Trophoblast cell (in vitro differentiated cells and primary cell): ENCODE results near the gene STAT2.
"Not testable (repeated sequence)": the region's sequence is repeated elsewhere in the genome, so short reads cannot be mapped to it uniquely, and the experiment has no call there.

Experiments
- DNase-seq, 2 donors: peaks; one replicate each; pipeline ENCODE4 v3.0.0-alpha.2; 2016
- H2AFZ ChIP-seq: 2 replicates; pipeline ENCODE4 v1.6.1; 2013; ENCODE audit warnings: low read length, moderate library complexity, mild to moderate bottlenecking; ENCODE audit not compliant: insufficient read depth, poor library complexity
- H2AK5ac ChIP-seq: 2 replicates; pipeline ENCODE4 v1.6.1; 2013; ENCODE audit warnings: mild to moderate bottlenecking, low read length
- H2BK120ac ChIP-seq: 2 replicates; pipeline ENCODE4 v1.6.1; 2013; ENCODE audit warnings: low read length, mild to moderate bottlenecking, moderate library complexity; ENCODE audit not compliant: insufficient read depth, poor library complexity
- H2BK12ac ChIP-seq: 2 replicates; pipeline ENCODE4 v1.6.1; 2013; ENCODE audit warnings: mild to moderate bottlenecking, low read length, moderate library complexity
- H2BK5ac ChIP-seq: 2 replicates; pipeline ENCODE4 v1.6.1; 2013; ENCODE audit warnings: low read length, low read depth, moderate library complexity, mild to moderate bottlenecking; ENCODE audit not compliant: poor library complexity
- H3K14ac ChIP-seq: 2 replicates; pipeline ENCODE4 v1.6.1; 2013; ENCODE audit warnings: mild to moderate bottlenecking, low read length
- H3K18ac ChIP-seq: 2 replicates; pipeline ENCODE4 v1.6.1; 2013; ENCODE audit warnings: mild to moderate bottlenecking, low read length
- H3K23ac ChIP-seq: 2 replicates; pipeline ENCODE4 v1.6.1; 2013; ENCODE audit warnings: low read length
- H3K27ac ChIP-seq: 2 replicates; pipeline ENCODE4 v1.5.1; 2013; ENCODE audit warnings: low read depth, mild to moderate bottlenecking, inconsistent platforms, low read length, moderate library complexity
- H3K27me3 ChIP-seq: 2 replicates; pipeline ENCODE4 v1.6.1; 2013; ENCODE audit warnings: inconsistent platforms, mild to moderate bottlenecking, low read length, moderate library complexity; ENCODE audit not compliant: insufficient read depth
- H3K36me3 ChIP-seq, 2 experiments: 1 replicate in 1 of 2; 2 replicates in 1 of 2; pipeline ENCODE4 v1.6.1; 2013; ENCODE audit warnings: low read length in 2 of 2, mild to moderate bottlenecking in 2 of 2, moderate library complexity in 1 of 2; ENCODE audit not compliant: insufficient read depth in 2 of 2, control insufficient read depth in 1 of 2
- H3K4ac ChIP-seq: 2 replicates; pipeline ENCODE4 v1.6.1; 2013; ENCODE audit warnings: low read depth, mild to moderate bottlenecking, low read length, moderate library complexity
- H3K4me1 ChIP-seq, 2 experiments: 1 replicate in 1 of 2; 2 replicates in 1 of 2; pipeline ENCODE4 v1.6.1; 2013; ENCODE audit warnings: low read length in 2 of 2, mild to moderate bottlenecking in 2 of 2, moderate library complexity in 1 of 2; ENCODE audit not compliant: insufficient read depth in 2 of 2, control insufficient read depth in 1 of 2
- H3K4me2 ChIP-seq: 2 replicates; pipeline ENCODE4 v1.6.1; 2013; ENCODE audit warnings: inconsistent platforms, mild to moderate bottlenecking, low read length, moderate library complexity
- H3K4me3 ChIP-seq: 2 replicates; pipeline ENCODE4 v1.5.1; 2013; ENCODE audit warnings: mild to moderate bottlenecking, low read depth, low read length, inconsistent platforms
- H3K79me1 ChIP-seq: one replicate; pipeline ENCODE4 v1.6.1; 2013; ENCODE audit warnings: low read length
- H3K79me2 ChIP-seq: 2 replicates; pipeline ENCODE4 v1.6.1; 2013; ENCODE audit warnings: low read length, mild to moderate bottlenecking; ENCODE audit not compliant: control insufficient read depth, insufficient read depth, poor library complexity
- H3K9ac ChIP-seq: 2 replicates; pipeline ENCODE4 v1.6.1; 2013; ENCODE audit warnings: mild to moderate bottlenecking, low read length
- H3K9me3 ChIP-seq: 2 replicates; pipeline ENCODE4 v1.6.1; 2013; ENCODE audit warnings: low read depth, mild to moderate bottlenecking, control low read depth, inconsistent platforms, low read length; ENCODE audit not compliant: insufficient read depth
- H4K12ac ChIP-seq: 2 replicates; pipeline ENCODE4 v1.6.1; 2013; ENCODE audit warnings: low read depth, mild to moderate bottlenecking, low read length, moderate library complexity
- H4K8ac ChIP-seq: 2 replicates; pipeline ENCODE4 v1.6.1; 2013; ENCODE audit warnings: low read depth, mild to moderate bottlenecking, low read length, moderate library complexity
- H4K91ac ChIP-seq: one replicate; pipeline ENCODE4 v1.6.1; 2013; ENCODE audit warnings: low read depth, mild to moderate bottlenecking, low read length, moderate library complexity
- WGBS: extraction: QIAGEN DNeasy Blood & Tissue Kit; methylation state at CpG from one replicate; pipeline ENCODE4 v1.1.7; 2013; ENCODE audit warnings: missing lambda C conversion rate; ENCODE audit not compliant: insufficient read length, insufficient coverage; ENCODE audit errors: extremely low coverage; 5-methylcytosine and 5-hydroxymethylcytosine counted together

Gene STAT2

GRCh38 chr12:56401125-56401524, 41.2 kb upstream of the STAT2 start:
- not testable (repeated sequence) for H2BK120ac ChIP-seq, H2AK5ac ChIP-seq, H3K14ac ChIP-seq, H4K8ac ChIP-seq, H3K36me3 ChIP-seq, DNase-seq, H2BK12ac ChIP-seq, H2AFZ ChIP-seq, H4K12ac ChIP-seq, H3K79me1 ChIP-seq, H3K9me3 ChIP-seq, H2BK5ac ChIP-seq, H3K4ac ChIP-seq, H3K27ac ChIP-seq, H4K91ac ChIP-seq, H3K4me2 ChIP-seq, H3K27me3 ChIP-seq, H3K4me1 ChIP-seq, H3K23ac ChIP-seq, H3K4me3 ChIP-seq, H3K79me2 ChIP-seq, H3K18ac ChIP-seq, H3K9ac ChIP-seq
- no CpG with 5 or more reads among the region's 3 CpGs for WGBS

- H3K79me1 ChIP-seq, H2AFZ ChIP-seq, H3K9me3 ChIP-seq, H3K4ac ChIP-seq, H4K8ac ChIP-seq, H3K9ac ChIP-seq, H3K14ac ChIP-seq, H3K4me3 ChIP-seq, H3K18ac ChIP-seq, H3K79me2 ChIP-seq, H2BK120ac ChIP-seq, H3K4me1 ChIP-seq, H2BK12ac ChIP-seq, H3K27me3 ChIP-seq, H2BK5ac ChIP-seq, H2AK5ac ChIP-seq, H3K23ac ChIP-seq, DNase-seq, H3K27ac ChIP-seq, H3K36me3 ChIP-seq, H4K91ac ChIP-seq, H4K12ac ChIP-seq, H3K4me2 ChIP-seq: not testable (repeated sequence)
- no CpG with 5 or more reads among the region's 3 CpGs for WGBS
These were observed 39.6 kb upstream of the STAT2 start for GRCh38 chr12:56399466-56399865.

- no peak overlapping the region for H3K9ac ChIP-seq
- no peak overlapping the region for H2BK120ac ChIP-seq
- no peak overlapping the region for H3K4me2 ChIP-seq
- H3K4me3 ChIP-seq = no peak overlapping the region
- no peaks in the 10 kb centered on the region for H3K27me3 ChIP-seq
- H2AK5ac ChIP-seq = no peak overlapping the region
- no peak overlapping the region for H3K18ac ChIP-seq
- H4K91ac ChIP-seq = no peak overlapping the region
- no peaks in the 10 kb centered on the region for H3K79me2 ChIP-seq
- no peak overlapping the region for H3K23ac ChIP-seq
- H3K14ac ChIP-seq = no peak overlapping the region
- H3K4me1 ChIP-seq = no peaks in the 10 kb centered on the region
- no peaks in the 10 kb centered on the region for H3K36me3 ChIP-seq
- no peak overlapping the region for H2BK5ac ChIP-seq
- no peak overlapping the region for H2BK12ac ChIP-seq
- H3K27ac ChIP-seq = no peak overlapping the region
- DNase-seq = no peak
- H4K12ac ChIP-seq = no peak overlapping the region
- H3K79me1 ChIP-seq = no peaks in the 10 kb centered on the region
- H3K9me3 ChIP-seq = peaks cover 7% of the 10 kb centered on the region
- no peak overlapping the region for H2AFZ ChIP-seq
- H3K4ac ChIP-seq = no peak overlapping the region
- no peak overlapping the region for H4K8ac ChIP-seq
These were observed 38.4 kb upstream of the STAT2 start for GRCh38 chr12:56398324-56398723.

GRCh38 chr12:56392331-56392730, 32.4 kb upstream of the STAT2 start:
- WGBS = no CpG with 5 or more reads among the region's 2 CpGs
- Histone ChIP-seq H3K36me3 (no peaks in the 10 kb centered on the region), H3K23ac (no peak overlapping the region), H2BK5ac (no peak overlapping the region), H3K4me2 (no peak overlapping the region), H2BK12ac (no peak overlapping the region), H3K4ac (no peak overlapping the region), H3K4me1 (peaks cover 0 to 1% of the 10 kb centered on the region in 2 experiments), H2AFZ (no peak overlapping the region), H3K79me2 (no peaks in the 10 kb centered on the region), H2BK120ac (no peak overlapping the region), H3K18ac (no peak overlapping the region), H2AK5ac (no peak overlapping the region), H3K27me3 (no peaks in the 10 kb centered on the region), H3K14ac (no peak overlapping the region), H3K9ac (no peak overlapping the region), H4K12ac (no peak overlapping the region), H3K27ac (no peak overlapping the region), H4K8ac (no peak overlapping the region), H3K4me3 (no peak overlapping the region), H3K9me3 (peaks cover 4% of the 10 kb centered on the region), H4K91ac (no peak overlapping the region), H3K79me1 (no peaks in the 10 kb centered on the region)
- no peak for DNase-seq
